Fibroblast of lung (primary cell): ENCODE data around the gene JAK1. TPM values are rescaled to one million over a fixed set of nuclear protein-coding genes. Genes with fewer than 3 reads are reported as not detected.
"Not testable (repeated sequence)": the region's sequence is repeated elsewhere in the genome, so short reads cannot be mapped to it uniquely, and the experiment has no call there.

Experiments used
- DNase-seq, 2 donors: peaks; one replicate each; pipeline versions ENCODE4 v3.0.0 to v3.0.0-alpha.2; 2010; ENCODE audit warnings: low read depth in 2 of 2
- H2AFZ ChIP-seq: 2 replicates; pipeline ENCODE4 v1.5.1; 2012; ENCODE audit warnings: low read length, control low read depth, inconsistent platforms
- H3K27ac ChIP-seq: 2 replicates; pipeline ENCODE4 v1.5.1; 2011; ENCODE audit warnings: low read length, control low read depth; ENCODE audit not compliant: insufficient read depth
- H3K27me3 ChIP-seq: 2 replicates; pipeline ENCODE4 v1.5.1; 2011; ENCODE audit warnings: mild to moderate bottlenecking, low read length; ENCODE audit not compliant: control insufficient read depth, insufficient read depth
- H3K36me3 ChIP-seq: 2 replicates; pipeline ENCODE4 v1.5.1; 2011; ENCODE audit warnings: low read length; ENCODE audit not compliant: control insufficient read depth, insufficient read depth
- H3K4me1 ChIP-seq: 2 replicates; pipeline ENCODE4 v1.5.1; 2011; ENCODE audit warnings: low read length; ENCODE audit not compliant: control insufficient read depth, insufficient read depth; ENCODE audit errors: extremely low read depth
- H3K4me2 ChIP-seq: 2 replicates; pipeline ENCODE4 v1.5.1; 2011; ENCODE audit warnings: low read length, control low read depth; ENCODE audit not compliant: insufficient read depth; ENCODE audit errors: extremely low read depth
- H3K4me3 ChIP-seq, 4 experiments: fragments of 200-600 bp in 1 of 4; sonication (generic) in 1 of 4; replicated peaks in 1 of 4; 2 replicates each; pipeline ENCODE4 v1.5.1; 2011 to 2016; ENCODE audit warnings: low read length in 4 of 4, low read depth in 3 of 4, mild to moderate bottlenecking in 3 of 4, control low read depth in 2 of 4, inconsistent platforms in 1 of 4, mixed read lengths in 1 of 4; ENCODE audit not compliant: insufficient read depth in 1 of 4; ENCODE audit errors: control extremely low read depth in 1 of 4
- H3K79me2 ChIP-seq: 2 replicates; pipeline ENCODE4 v1.5.1; 2012; ENCODE audit warnings: mild to moderate bottlenecking, low read length, inconsistent platforms; ENCODE audit not compliant: control insufficient read depth, insufficient read depth
- H3K9ac ChIP-seq: 2 replicates; pipeline ENCODE4 v1.5.1; 2011; ENCODE audit warnings: mild to moderate bottlenecking, low read length, control low read depth; ENCODE audit not compliant: insufficient read depth
- H3K9me3 ChIP-seq: 2 replicates; pipeline ENCODE4 v1.5.1; 2012; ENCODE audit warnings: low read depth, low read length; ENCODE audit not compliant: control insufficient read depth, insufficient read depth
- H4K20me1 ChIP-seq: 2 replicates; pipeline ENCODE4 v1.5.1; 2011; ENCODE audit warnings: low read length; ENCODE audit not compliant: control insufficient read depth, insufficient read depth; ENCODE audit errors: extremely low read depth
- EZH2 ChIP-seq: IDR thresholded peaks from 2 replicates; pipeline ENCODE4 v1.5.1; 2012; ENCODE audit warnings: low read length, control low read depth, mild to moderate bottlenecking; ENCODE audit errors: missing control alignments
- polyA plus RNA-seq, 2 donors: library from polyadenylated mRNA; depleted of rRNA in 1 of 2; stranded (reverse) in 1 of 2; unstranded in 1 of 2; fragments of >200 nt; gene quantifications; 2 replicates each; pipeline ENCODE4 v1.2.1, GENCODE V29; 2011 to 2012; ENCODE audit warnings: missing spikeins in 1 of 2
- total RNA-seq: library from RNA; depleted of rRNA; stranded (reverse); fragments of >200 nt; gene quantifications from 2 replicates; pipeline ENCODE4 v1.2.1, GENCODE V29; 2014
- TF ChIP-seq, protein P1 (sequence below), 2 donors: IDR thresholded peaks in 1 of 2; conservative IDR thresholded peaks in 1 of 2; 1 replicate in 1 of 2; 2 replicates in 1 of 2; pipeline ENCODE4 v1.5.1; 2011 to 2012; ENCODE audit warnings: low read length in 2 of 2, control low read depth in 1 of 2, inconsistent platforms in 1 of 2, low read depth in 1 of 2, mild to moderate bottlenecking in 1 of 2

JAK1 gene
- total and polyA plus RNA-seq, 2 donors (not counting 1 experiment from before 2014, with no cell fraction given), result 144 to 152 TPM

DNA sequence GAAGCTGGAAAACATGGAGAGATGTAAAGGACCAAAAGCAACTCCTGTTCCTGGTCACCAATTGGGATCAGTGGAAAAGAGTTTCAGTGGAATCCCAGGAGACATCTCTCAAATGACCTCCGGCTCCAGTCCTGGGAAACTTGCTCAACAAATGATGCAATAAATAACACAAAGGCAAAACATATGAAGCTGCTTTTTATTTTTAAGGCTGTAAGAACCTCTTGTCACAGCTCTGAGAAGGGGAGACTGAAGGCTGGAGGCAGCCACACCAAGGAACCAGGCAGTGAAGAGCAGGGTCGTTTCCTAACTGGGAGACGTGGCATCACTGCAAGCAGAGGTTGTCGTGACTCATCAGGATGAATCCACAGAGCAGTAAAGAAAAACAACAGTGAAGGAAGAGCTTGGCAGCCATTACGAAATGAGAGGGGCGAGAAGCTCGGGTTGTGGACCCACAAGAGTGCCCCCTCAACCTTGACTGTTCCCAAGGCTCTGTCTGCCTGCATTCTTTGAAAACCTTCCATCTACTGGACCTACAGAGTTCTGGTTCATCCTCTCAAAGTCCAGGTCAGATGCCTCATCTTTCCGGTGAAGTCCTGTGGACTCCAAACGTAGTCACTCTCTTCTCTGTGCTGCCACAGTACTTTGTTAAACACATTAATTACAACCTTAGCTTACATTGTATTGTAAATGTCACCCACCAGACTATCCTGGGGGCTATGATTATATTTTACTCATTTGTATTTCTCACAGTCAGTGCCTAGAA lies 32.1 kb downstream of the JAK1 start:
- peak overlapping the region; percentile 67 for H3K9ac ChIP-seq
- DNase-seq, result peak; percentile 85 to 87
- TF ChIP-seq, protein P1, sequence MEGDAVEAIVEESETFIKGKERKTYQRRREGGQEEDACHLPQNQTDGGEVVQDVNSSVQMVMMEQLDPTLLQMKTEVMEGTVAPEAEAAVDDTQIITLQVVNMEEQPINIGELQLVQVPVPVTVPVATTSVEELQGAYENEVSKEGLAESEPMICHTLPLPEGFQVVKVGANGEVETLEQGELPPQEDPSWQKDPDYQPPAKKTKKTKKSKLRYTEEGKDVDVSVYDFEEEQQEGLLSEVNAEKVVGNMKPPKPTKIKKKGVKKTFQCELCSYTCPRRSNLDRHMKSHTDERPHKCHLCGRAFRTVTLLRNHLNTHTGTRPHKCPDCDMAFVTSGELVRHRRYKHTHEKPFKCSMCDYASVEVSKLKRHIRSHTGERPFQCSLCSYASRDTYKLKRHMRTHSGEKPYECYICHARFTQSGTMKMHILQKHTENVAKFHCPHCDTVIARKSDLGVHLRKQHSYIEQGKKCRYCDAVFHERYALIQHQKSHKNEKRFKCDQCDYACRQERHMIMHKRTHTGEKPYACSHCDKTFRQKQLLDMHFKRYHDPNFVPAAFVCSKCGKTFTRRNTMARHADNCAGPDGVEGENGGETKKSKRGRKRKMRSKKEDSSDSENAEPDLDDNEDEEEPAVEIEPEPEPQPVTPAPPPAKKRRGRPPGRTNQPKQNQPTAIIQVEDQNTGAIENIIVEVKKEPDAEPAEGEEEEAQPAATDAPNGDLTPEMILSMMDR (conservative IDR thresholded peaks at IDR 0.05 in 1 of 2, IDR thresholded peaks at IDR 0.05 in 1 of 2; ENCODE audit: low read depth in 1 of 2, low read length in 2 of 2), result no peak
- TF ChIP-seq EZH2, result no peak
- H3K36me3 ChIP-seq, result no peaks in the 10 kb centered on the region
- peak overlapping the region; percentile 96 for H3K4me2 ChIP-seq
- H4K20me1 ChIP-seq, result no peaks in the 10 kb centered on the region
- H3K27me3 ChIP-seq, result no peaks in the 10 kb centered on the region
- H3K4me3 ChIP-seq, result peak overlapping the region; percentile 33 to 37 (median 36)
- peaks cover 48% of the 10 kb centered on the region for H3K79me2 ChIP-seq
- H3K4me1 ChIP-seq, result peaks cover 20% of the 10 kb centered on the region
- H3K9me3 ChIP-seq, result no peaks in the 10 kb centered on the region
- peak overlapping the region; percentile 98 for H3K27ac ChIP-seq
- peak overlapping the region; percentile 49 for H2AFZ ChIP-seq

DNA sequence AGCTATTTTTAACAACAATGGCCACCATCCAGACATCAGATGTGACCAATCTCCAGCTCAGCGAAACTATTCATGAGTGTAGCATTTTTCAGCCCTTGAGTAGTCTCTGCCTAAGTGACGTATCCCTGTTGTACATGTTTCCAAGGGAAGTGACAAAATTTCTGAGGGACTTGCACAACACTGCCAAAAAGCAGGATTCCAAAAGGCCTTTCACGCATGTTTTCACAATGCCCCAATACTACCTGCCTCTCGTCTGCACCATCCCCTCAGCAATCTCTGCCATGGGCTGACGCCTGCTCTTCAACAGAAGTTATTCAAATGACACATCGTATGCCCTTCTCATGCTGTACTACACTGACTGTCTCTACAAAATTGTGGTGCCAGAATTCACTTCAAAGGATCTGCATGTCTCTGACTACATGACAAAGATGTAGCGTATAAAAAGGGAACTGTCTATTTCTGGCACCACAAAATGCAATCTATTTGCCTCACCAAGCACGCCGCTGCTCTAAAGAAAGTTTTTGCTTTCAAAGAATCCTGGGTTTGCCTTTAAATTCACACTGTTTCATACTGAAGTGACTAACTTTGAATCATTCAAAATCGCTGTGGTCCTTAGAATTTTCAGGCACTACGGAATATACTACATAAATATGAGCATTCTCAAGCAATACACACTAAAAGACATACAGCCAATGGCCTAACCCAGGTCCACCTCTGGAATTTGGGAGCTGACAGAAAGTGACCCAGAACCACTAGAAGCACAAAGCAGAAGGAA lies 32.9 kb downstream of the JAK1 start:
- H3K4me3 ChIP-seq, result peak overlapping the region; percentile 33 to 37 (median 36)

DNA sequence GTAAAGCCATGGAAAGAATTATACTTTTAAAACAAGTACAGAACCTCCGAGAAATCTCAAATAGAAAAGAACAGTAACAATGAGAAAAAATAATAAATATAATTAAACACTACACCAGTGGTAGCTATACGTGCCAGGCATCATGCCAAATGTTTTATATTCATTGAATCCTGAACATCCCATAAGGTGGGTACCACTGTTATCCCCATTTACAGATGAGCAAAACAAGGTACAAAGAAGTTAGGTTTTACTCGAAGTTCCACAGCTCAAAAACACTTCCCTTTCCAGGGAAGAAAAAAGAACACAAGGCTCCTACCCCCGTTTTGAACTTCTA lies 33.4 kb downstream of the JAK1 start:
- Histone ChIP-seq H3K4me3 (peak overlapping the region in 3 of 4 experiments; percentile 3 to 37 (median 17)), H3K27ac (peak overlapping the region; percentile 98), H3K9me3 (no peaks in the 10 kb centered on the region), H3K27me3 (no peaks in the 10 kb centered on the region), H3K9ac (no peak overlapping the region), H3K79me2 (peaks cover 48% of the 10 kb centered on the region), H2AFZ (no peak overlapping the region), H3K4me1 (peaks cover 20% of the 10 kb centered on the region), H3K4me2 (peak overlapping the region; percentile 26), H3K36me3 (no peaks in the 10 kb centered on the region), H4K20me1 (no peaks in the 10 kb centered on the region)
- no peak for TF ChIP-seq EZH2
- TF ChIP-seq, protein P1 (conservative IDR thresholded peaks at IDR 0.05 in 1 of 2, IDR thresholded peaks at IDR 0.05 in 1 of 2; ENCODE audit: low read depth in 1 of 2, low read length in 2 of 2), result no peak
- DNase-seq, result no peak

More for the DNA sequence above, 32.9 kb downstream of the JAK1 start:
- Histone ChIP-seq H4K20me1 (no peaks in the 10 kb centered on the region), H3K79me2 (peaks cover 48% of the 10 kb centered on the region), H3K27me3 (no peaks in the 10 kb centered on the region), H3K4me1 (peaks cover 20% of the 10 kb centered on the region), H3K9ac (peak overlapping the region; percentile 67), H2AFZ (no peak overlapping the region), H3K9me3 (no peaks in the 10 kb centered on the region), H3K36me3 (no peaks in the 10 kb centered on the region), H3K27ac (peak overlapping the region; percentile 98), H3K4me2 (peak overlapping the region; percentile 96)
- DNase-seq, result peak; percentile 96 to 97
- TF ChIP-seq EZH2, result no peak
- TF ChIP-seq, protein P1 (conservative IDR thresholded peaks at IDR 0.05 in 1 of 2, IDR thresholded peaks at IDR 0.05 in 1 of 2; ENCODE audit: low read depth in 1 of 2, low read length in 2 of 2), result no peak

- peaks cover 56% of the 10 kb centered on the region for H3K79me2 ChIP-seq
- H3K4me1 ChIP-seq, result peaks cover 17% of the 10 kb centered on the region
- not testable (repeated sequence) for H3K36me3 ChIP-seq, H3K27ac ChIP-seq, DNase-seq, H3K9me3 ChIP-seq, H3K4me3 ChIP-seq, H4K20me1 ChIP-seq, H3K4me2 ChIP-seq, H2AFZ ChIP-seq, H3K27me3 ChIP-seq, H3K9ac ChIP-seq
These were observed 35.7 kb downstream of the JAK1 start for GRCh38 chr1:64930640-64931039.
